H9 (cell line): ENCODE results near the gene GRAMD1C. TPM values are rescaled to one million over a fixed set of nuclear protein-coding genes. Genes with fewer than 3 reads are reported as not detected.
A peak's percentile ranks its signal among the peaks of the same experiment; 100 is the strongest.

ENCODE experiments used
- DNase-seq: peaks from one replicate; pipeline ENCODE4 v3.0.0-alpha.2; 2017
- H2AFZ ChIP-seq: one replicate; pipeline ENCODE4 v1.6.1; 2013; ENCODE audit warnings: mild to moderate bottlenecking, low read length, control low read depth, moderate library complexity
- H2AK5ac ChIP-seq: 2 replicates; pipeline ENCODE4 v1.6.1; 2013; ENCODE audit warnings: low read length, control low read depth, mixed read lengths; ENCODE audit not compliant: insufficient read length
- H2BK120ac ChIP-seq: one replicate; pipeline ENCODE4 v1.6.1; 2013; ENCODE audit warnings: low read depth, mild to moderate bottlenecking, low read length, control low read depth, inconsistent platforms; ENCODE audit not compliant: poor library complexity, severe bottlenecking
- H2BK12ac ChIP-seq: 2 replicates; pipeline ENCODE4 v1.6.1; 2013; ENCODE audit warnings: low read length, control low read depth, mixed read lengths, low read depth; ENCODE audit not compliant: insufficient read length
- H2BK15ac ChIP-seq: 2 replicates; pipeline ENCODE4 v1.6.1; 2013; ENCODE audit warnings: low read depth, low read length, control low read depth
- H2BK20ac ChIP-seq: one replicate; pipeline ENCODE4 v1.6.1; 2013; ENCODE audit warnings: low read depth, mild to moderate bottlenecking, low read length, control low read depth, inconsistent platforms; ENCODE audit not compliant: poor library complexity, severe bottlenecking
- H2BK5ac ChIP-seq: 2 replicates; pipeline ENCODE4 v1.6.1; 2013; ENCODE audit warnings: low read length, control low read depth, mixed read lengths; ENCODE audit not compliant: insufficient read length
- H3K14ac ChIP-seq: 2 replicates; pipeline ENCODE4 v1.6.1; 2013; ENCODE audit warnings: low read length, control low read depth; ENCODE audit not compliant: insufficient read depth
- H3K18ac ChIP-seq: 2 replicates; pipeline ENCODE4 v1.6.1; 2013; ENCODE audit warnings: low read depth, mild to moderate bottlenecking, mixed read lengths, low read length, control low read depth; ENCODE audit not compliant: insufficient read length
- H3K23ac ChIP-seq: 2 replicates; pipeline ENCODE4 v1.6.1; 2013; ENCODE audit warnings: low read length, control low read depth, mixed read lengths, low read depth; ENCODE audit not compliant: insufficient read length
- H3K23me2 ChIP-seq: 2 replicates; pipeline ENCODE4 v1.6.1; 2013; ENCODE audit warnings: low read depth, mild to moderate bottlenecking, mixed read lengths, low read length, control low read depth; ENCODE audit not compliant: insufficient read length, poor library complexity, severe bottlenecking
- H3K27ac ChIP-seq: 2 replicates; pipeline ENCODE4 v1.5.1; 2013; ENCODE audit warnings: low read length, control low read depth, mixed read lengths, low read depth; ENCODE audit not compliant: insufficient read length
- H3K27me3 ChIP-seq: 2 replicates; pipeline ENCODE4 v1.6.1; 2013; ENCODE audit warnings: low read length, control low read depth, inconsistent platforms; ENCODE audit not compliant: insufficient read depth
- H3K4ac ChIP-seq: 2 replicates; pipeline ENCODE4 v1.6.1; 2013; ENCODE audit warnings: low read depth, mild to moderate bottlenecking, control low read depth, inconsistent platforms, low read length, moderate library complexity
- H3K4me1 ChIP-seq: 2 replicates; pipeline ENCODE4 v1.6.1; 2013; ENCODE audit warnings: low read length, control low read depth, inconsistent platforms; ENCODE audit not compliant: insufficient read depth
- H3K4me2 ChIP-seq: 2 replicates; pipeline ENCODE4 v1.6.1; 2013; ENCODE audit warnings: low read length, control low read depth, mixed read lengths; ENCODE audit not compliant: insufficient read length, insufficient read depth
- H3K56ac ChIP-seq: 2 replicates; pipeline ENCODE4 v1.6.1; 2013; ENCODE audit warnings: low read depth, mild to moderate bottlenecking, mixed read lengths, low read length, control low read depth; ENCODE audit not compliant: insufficient read length
- H3K79me1 ChIP-seq: 2 replicates; pipeline ENCODE4 v1.6.1; 2013; ENCODE audit warnings: low read depth, mild to moderate bottlenecking, moderate library complexity, low read length, control low read depth, inconsistent platforms; ENCODE audit not compliant: insufficient read depth, poor library complexity, severe bottlenecking
- H3K79me2 ChIP-seq: 2 replicates; pipeline ENCODE4 v1.6.1; 2013; ENCODE audit warnings: low read length, control low read depth, inconsistent platforms; ENCODE audit not compliant: insufficient read depth
- H3K9ac ChIP-seq: 2 replicates; pipeline ENCODE4 v1.6.1; 2013; ENCODE audit warnings: low read length, control low read depth, mixed read lengths; ENCODE audit not compliant: insufficient read length; ENCODE audit errors: extremely low read depth
- H3K9me3 ChIP-seq: one replicate; pipeline ENCODE4 v1.6.1; 2013; ENCODE audit warnings: low read depth, low read length, inconsistent platforms; ENCODE audit not compliant: control insufficient read depth
- H3T11ph ChIP-seq: one replicate; pipeline ENCODE4 v1.6.1; 2013; ENCODE audit warnings: mild to moderate bottlenecking, low read length, control low read depth, inconsistent platforms
- H4K20me1 ChIP-seq: one replicate; pipeline ENCODE4 v1.6.1; 2013; ENCODE audit not compliant: control insufficient read depth, insufficient read length, insufficient read depth
- H4K5ac ChIP-seq: 2 replicates; pipeline ENCODE4 v1.6.1; 2013; ENCODE audit warnings: low read depth, mild to moderate bottlenecking, mixed read lengths, low read length, control low read depth; ENCODE audit not compliant: insufficient read length
- H4K8ac ChIP-seq: replicated peaks from 2 replicates; pipeline ENCODE4 v1.6.1; 2013; ENCODE audit warnings: low read length, control low read depth, mixed read lengths, low read depth; ENCODE audit not compliant: insufficient read length
- H4K91ac ChIP-seq: 2 replicates; pipeline ENCODE4 v1.6.1; 2013; ENCODE audit warnings: low read depth, mild to moderate bottlenecking, moderate library complexity, mixed read lengths, low read length, control low read depth; ENCODE audit not compliant: insufficient read length
- H3K27ac Mint-ChIP-seq, 3 experiments: 2 replicates in 2 of 3; 3 replicates in 1 of 3; pipeline ENCODE4 v1.8.0; 2020 to 2021; ENCODE audit warnings: mixed read lengths in 3 of 3, mild to moderate bottlenecking in 1 of 3, moderate library complexity in 1 of 3
- H3K27me3 Mint-ChIP-seq: 2 replicates; pipeline ENCODE4 v1.8.0; 2021; ENCODE audit warnings: low read depth, mild to moderate bottlenecking, moderate library complexity, mixed read lengths
- H3K36me3 Mint-ChIP-seq, 3 experiments: 2 replicates in 2 of 3; 3 replicates in 1 of 3; pipeline ENCODE4 v1.8.0; 2020 to 2021; ENCODE audit warnings: low read depth in 3 of 3, mixed read lengths in 3 of 3; ENCODE audit not compliant: insufficient read depth in 1 of 3
- H3K4me1 Mint-ChIP-seq, 2 experiments: 2 replicates each; pipeline ENCODE4 v1.8.0; 2020; ENCODE audit warnings: mixed read lengths in 2 of 2
- H3K4me3 Mint-ChIP-seq, 2 experiments: 2 replicates in 1 of 2; 3 replicates in 1 of 2; pipeline ENCODE4 v1.8.0; 2020 to 2021; ENCODE audit warnings: mild to moderate bottlenecking in 2 of 2, mixed read lengths in 2 of 2, moderate library complexity in 1 of 2
- H3K9me3 Mint-ChIP-seq, 2 experiments: 2 replicates in 1 of 2; 3 replicates in 1 of 2; pipeline ENCODE4 v1.8.0; 2020; ENCODE audit warnings: mild to moderate bottlenecking in 2 of 2, mixed read lengths in 2 of 2, moderate library complexity in 1 of 2
- CTCF ChIP-seq: fragments of 200-600 bp; sonication (generic); conservative IDR thresholded peaks from 3 replicates; pipeline ENCODE4 v1.8.0; 2021; ENCODE audit warnings: antibody characterized with exemption, mild to moderate bottlenecking
- WGBS: extraction: QIAGEN DNeasy Blood & Tissue Kit; methylation state at CpG from one replicate; pipeline ENCODE4 v1.1.7; 2013; ENCODE audit warnings: missing lambda C conversion rate, low lambda C conversion rate, mixed read lengths; ENCODE audit not compliant: insufficient read length; ENCODE audit errors: extremely low coverage; 5-methylcytosine and 5-hydroxymethylcytosine counted together
- total RNA-seq: library from RNA; stranded (reverse); gene quantifications from 2 replicates; pipeline ENCODE4 v1.2.1, GENCODE V29; 2021

GRAMD1C gene
- total RNA-seq, 1 experiment from 2014 or later: 1.8 TPM

GRCh38 chr3:113947372-113948014 lies 108.9 kb downstream of the GRAMD1C start, which contains the start of gene ZDHHC23:
Gene ZDHHC23, plus strand, starts transcription at chr3:113948013. Its CDS starts 790 bp downstream, at chr3:113948803.
- H3K27me3 Mint-ChIP-seq: peaks cover 11% of the 10 kb centered on the region
- Histone ChIP-seq H3K4ac (no peak within 1 kb of the TSS), H3K27ac (no peak within 1 kb of the TSS), H2BK12ac (no peak within 1 kb of the TSS), H3K9ac (peak within 1 kb of the TSS; percentile 47), H4K5ac (no peak within 1 kb of the TSS), H3K4me2 (peak within 1 kb of the TSS; percentile 92), H2BK15ac (no peak within 1 kb of the TSS), H3K23ac (no peak within 1 kb of the TSS), H3K79me1 (no peaks in the 10 kb centered on the region), H4K8ac (no peak within 1 kb of the TSS), H2AFZ (peak within 1 kb of the TSS; percentile 84), H3K9me3 (no peaks in the 10 kb centered on the region), H3K14ac (no peak within 1 kb of the TSS; the same call in 1 of the 2 replicates), H2BK120ac (no peak within 1 kb of the TSS), H2BK5ac (no peak within 1 kb of the TSS), H3K27me3 (no peaks in the 10 kb centered on the region; the same call in 1 of the 2 replicates), H4K20me1 (no peaks in the 10 kb centered on the region), H3K18ac (no peak within 1 kb of the TSS), H2BK20ac (no peak within 1 kb of the TSS), H3K4me1 (peaks cover 4% of the 10 kb centered on the region; the same call in 1 of the 2 replicates), H3K56ac (no peak within 1 kb of the TSS), H2AK5ac (no peak within 1 kb of the TSS), H4K91ac (no peak within 1 kb of the TSS), H3T11ph (no peak within 1 kb of the TSS), H3K23me2 (peaks cover 10% of the 10 kb centered on the region), H3K79me2 (no peaks in the 10 kb centered on the region)
- no CpG with 5 or more reads among the region's 80 CpGs for WGBS
- DNase-seq: peak; percentile 68
- H3K36me3 Mint-ChIP-seq: peaks cover 0 to 8% (median 5%) of the 10 kb centered on the region in 3 experiments; a peak in 3 of 7 replicates
- peak within 1 kb of the TSS in 1 of 3 experiments; percentile 20; a peak in 1 of 7 replicates for H3K27ac Mint-ChIP-seq
- no peaks in the 10 kb centered on the region for H3K9me3 Mint-ChIP-seq
- H3K4me3 Mint-ChIP-seq: peak within 1 kb of the TSS; percentile 74 to 88
- peaks cover 15 to 23% of the 10 kb centered on the region in 2 experiments for H3K4me1 Mint-ChIP-seq
- no peak for TF ChIP-seq CTCF
